IPS DF 19.7 (cell line): ENCODE data around the gene ZNF396.

ENCODE experiments used
- DNase-seq: peaks from one replicate; pipeline ENCODE4 v3.0.0-alpha.2; 2013; ENCODE audit warnings: low read depth, low spot score

Gene ZNF396

DNA sequence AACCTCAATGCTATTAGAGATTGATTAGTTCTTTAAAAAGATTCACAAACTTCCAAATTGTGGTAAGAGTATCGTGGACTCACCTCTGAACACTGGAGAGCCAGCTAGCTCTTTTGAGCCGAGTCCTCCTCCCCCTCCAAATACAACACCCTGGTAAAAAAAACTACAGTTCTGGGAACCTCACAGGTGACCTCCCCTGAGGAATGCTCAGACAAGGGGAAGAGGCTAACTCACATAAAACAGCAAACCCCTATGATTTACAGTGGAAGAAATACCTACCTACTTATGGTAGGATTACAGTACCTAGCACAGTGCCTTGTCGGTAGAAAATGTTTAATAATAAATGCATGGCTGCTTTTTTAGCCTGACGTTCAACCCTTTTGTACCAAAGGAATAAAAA lies 41.3 kb downstream of the ZNF396 start:
- no peak for DNase-seq

DNA sequence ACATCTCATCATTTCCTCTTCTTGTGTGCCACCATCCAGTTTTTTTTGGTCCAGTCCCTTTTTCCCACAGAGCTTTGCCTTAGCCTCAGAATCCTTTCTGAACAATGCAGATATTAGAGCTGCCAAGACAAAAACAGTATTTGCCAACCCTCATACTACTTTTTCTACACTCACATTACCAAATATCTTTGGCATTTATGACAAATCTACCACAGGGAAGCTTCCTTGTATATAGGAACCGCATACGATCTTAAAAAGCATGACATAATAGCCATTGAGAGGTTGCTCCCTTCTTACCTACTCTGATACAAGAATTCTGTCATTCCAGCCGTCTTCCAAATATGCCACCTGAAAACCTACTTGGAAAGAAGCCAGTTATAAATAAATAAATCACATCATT lies 42.3 kb downstream of the ZNF396 start:
- no peak for DNase-seq

DNA sequence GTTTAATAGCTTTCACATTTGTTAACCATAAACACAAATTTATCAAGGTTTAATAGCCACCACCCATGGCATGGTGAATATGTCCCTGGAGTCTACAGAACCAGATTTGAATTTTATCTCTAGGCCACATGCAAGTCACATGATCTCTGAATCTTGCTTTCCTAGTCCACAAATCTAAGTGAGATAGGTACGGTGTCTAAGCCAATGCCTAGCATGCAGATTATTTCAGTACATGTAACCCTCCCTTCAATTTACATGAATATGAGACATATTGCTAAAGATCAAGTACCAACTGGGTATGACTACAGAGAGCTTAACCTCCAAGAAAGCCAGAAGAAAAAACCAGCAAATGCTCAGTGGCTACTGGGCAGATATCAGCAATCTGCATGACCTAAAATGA lies 42.9 kb downstream of the ZNF396 start:
- DNase-seq, result no peak

DNA sequence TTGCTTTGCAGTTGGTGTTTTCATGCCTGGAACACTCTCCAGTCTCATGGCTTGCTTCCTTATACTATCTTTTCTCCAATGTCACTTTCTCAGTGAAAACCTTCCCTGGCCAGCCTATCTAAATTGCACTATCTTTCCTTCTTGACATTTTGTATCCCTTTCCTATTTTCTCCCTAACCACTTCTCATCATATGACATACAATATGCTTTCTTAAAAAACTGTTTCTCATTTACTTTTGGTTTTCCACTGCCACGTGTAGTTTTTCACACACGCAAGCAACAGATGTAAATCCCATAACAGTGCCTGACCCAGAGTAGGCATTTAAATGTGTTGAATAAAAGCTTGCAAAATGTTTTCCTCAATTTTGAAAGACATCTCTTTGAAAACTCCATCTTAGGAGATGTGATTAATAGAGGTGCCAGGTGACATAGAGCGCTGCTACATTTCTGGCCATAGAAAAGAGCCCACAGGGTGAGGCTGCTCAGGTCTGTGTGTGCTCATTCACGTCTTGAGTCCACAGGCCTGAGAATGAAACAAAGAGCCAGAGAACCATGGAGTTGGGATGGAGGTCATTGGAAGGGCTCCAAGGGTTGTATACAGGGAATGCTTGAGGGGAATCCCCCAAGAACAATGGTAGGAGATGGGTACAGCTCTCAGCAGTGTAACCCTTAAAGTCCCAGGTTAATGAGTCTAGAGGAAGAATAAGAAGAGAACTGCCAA lies 45.6 kb downstream of the ZNF396 start:
- no peak for DNase-seq

DNA sequence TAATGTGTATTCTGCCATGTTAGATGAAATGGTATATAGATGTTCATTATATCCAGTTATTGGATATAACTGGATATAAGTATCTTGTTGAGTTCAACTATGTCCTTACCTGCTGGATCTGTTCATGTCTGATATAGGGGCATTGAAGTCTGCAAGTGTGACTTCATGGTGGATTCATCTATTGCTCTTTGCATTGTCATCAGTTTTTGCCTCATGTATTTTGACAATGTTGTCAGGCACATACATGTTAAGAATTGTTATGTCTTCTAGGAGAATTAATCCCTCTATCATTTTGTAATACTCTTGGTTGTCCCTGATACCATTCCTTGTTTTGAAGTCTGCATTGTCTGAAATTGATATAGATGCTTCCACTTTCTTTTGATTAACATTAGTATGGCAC lies 48.3 kb downstream of the ZNF396 start:
- no peak for DNase-seq

DNA sequence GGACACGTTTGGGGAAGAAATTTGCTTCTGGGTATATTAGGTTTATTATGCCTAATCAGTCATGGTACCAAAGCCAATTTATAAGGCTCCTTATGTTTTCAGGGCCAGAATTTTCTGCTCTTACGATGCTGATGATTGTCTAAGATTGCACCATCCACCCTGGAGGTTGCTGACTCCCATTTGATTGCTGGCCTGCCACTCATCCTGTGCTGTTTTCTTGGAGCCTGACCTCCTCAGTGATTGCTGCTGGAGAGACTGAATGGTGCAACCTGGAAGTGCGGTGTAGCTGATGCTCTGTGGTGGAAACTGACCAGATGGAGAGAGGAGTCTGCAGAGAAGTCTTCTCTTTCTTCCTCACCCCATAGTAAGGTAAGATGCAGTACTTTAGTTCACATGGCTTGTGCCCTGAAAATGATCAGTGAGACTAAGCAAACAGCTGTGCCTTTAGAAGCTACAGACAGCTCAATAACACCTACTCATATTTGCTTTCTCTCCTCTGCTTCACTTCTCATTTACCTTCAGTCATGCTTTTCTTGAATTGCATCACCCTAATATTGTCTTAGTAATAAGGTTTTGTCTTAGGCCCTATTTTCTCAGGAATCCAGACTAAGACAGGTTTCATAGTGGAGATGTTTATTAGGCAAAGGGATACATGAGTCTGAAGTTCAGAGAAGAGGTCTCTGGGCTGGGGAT lies 50.3 kb downstream of the ZNF396 start:
- no peak for DNase-seq

DNA sequence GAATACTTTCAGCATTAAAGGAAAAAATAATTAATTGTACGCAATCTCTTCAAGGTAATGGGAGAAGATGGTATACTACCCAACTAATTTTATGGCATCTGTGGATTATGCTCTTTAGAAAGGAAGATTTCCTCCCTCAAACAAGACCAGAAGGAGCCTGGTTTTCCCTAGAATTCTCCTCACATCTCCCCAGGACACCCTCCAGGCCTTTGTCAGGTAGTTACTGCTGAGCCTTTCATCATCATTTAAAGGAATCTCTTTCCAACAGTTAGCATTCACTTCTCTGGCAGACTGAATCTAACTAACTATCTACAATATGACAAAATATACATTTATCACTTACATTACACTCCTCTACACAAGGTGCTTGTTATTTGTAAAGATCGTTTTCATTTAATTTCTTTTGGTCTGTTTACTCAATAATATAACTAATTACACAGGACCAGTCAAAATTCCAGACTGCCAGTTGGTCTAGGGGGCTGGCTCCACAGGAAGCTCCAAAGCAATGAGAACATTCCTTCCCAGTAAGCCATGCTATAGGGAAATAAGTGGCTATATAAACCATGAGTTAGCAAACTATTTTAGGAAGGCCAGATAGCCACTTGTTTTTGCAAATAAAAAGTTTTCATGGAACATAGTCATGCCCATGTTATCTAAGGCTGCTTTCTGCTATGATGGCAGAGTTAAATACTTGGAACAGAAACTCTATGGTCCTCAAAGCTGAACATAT lies 52.0 kb downstream of the ZNF396 start:
- no peak for DNase-seq

DNA sequence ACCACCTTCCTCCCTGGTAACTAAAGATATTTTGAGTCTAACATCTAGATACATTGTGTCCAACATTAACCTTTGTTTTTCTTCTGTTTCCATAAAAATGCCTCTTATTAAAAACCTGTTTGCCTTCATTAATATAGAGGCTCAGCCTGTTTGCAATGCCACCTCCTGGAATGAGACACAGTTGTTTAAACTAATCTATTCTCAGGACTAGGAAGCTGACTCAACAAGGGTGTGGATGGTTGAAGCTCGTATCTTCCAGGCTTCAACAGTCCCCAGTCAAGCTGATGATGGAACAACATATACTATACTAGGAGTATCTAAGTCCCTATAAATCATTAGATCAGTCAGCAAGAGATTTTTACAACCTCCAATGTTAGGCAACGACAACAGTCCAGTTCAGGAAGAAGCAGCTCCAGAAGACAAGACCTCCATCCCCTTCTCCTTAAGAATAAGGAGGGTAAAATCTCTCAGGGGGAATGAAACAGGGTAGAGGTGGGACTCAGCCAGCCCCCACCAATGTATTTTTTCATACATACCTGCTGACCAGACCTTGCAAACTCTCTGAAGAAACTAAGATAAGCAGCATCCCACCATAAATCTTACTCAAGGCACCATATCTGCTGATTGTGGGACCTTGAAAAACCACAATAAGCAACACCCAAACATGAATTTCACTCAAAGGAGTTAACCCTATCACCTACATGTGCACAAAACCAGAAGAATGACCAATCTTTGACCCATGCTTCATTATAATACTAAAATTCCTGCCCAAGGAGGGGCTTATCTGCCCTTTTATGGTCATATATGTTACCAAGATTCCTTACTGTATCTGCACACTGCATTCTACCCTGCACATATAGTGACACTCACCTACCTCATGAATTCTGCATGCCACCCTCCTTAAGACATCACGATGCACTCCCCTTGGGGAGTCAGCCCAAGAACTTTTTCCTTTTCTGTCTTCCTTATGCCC lies 54.4 kb downstream of the ZNF396 start:
- no peak for DNase-seq
